SKM-1 treated with dmso at 0.1 percent for 144 hours (cell line): ENCODE results near the gene KRTAP22-1.

Experiments used
- DNase-seq: peaks from one replicate; lab custom pipeline; 2025; ENCODE audit not compliant: unreplicated experiment; lab: John Stamatoyannopoulos, UW

The KRTAP22-1 gene

DNA sequence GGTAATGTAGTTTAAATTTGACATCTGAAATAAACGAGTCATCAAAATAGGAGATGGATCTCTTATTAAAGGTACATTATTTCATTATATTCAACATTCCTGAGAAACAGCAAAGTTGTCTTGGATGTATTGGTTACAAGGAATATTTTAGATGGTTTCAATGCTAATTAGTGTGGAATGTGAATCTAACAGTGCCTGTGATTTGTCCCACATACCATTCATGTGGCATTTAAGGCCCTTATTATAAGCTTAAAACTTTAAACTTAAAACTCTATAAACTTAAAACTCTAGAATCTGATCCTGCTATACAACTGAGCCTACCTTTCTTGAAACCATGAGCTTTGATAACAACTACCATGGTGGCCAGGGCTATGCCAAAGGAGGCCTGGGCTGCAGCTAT, at the start of gene KRTAP22-1:
TSS of gene KRTAP22-1 (plus strand) at position 301 of the 400 bp plus-strand sequence.
- DNase-seq = no peak

DNA sequence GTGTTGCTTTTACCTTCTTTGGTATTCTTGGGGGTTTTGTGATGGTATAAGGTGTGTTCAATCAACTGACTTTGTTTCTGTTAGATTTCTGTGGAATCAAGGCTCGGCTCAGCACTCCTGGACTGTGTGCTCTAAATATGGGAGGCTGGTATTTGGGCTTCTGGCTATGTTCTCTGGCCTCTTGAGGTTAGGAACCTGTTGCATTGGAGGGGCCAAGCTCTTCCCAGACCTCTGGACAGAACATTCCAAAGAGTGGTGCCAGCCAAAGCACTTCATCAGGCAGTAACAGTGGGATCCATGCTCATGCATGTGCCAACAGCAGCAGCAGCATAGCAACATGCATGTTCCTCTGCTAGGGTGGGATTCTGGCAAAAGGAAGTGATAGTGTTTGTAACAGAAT, 48.1 kb upstream of the KRTAP22-1 start:
- DNase-seq = no peak

DNA sequence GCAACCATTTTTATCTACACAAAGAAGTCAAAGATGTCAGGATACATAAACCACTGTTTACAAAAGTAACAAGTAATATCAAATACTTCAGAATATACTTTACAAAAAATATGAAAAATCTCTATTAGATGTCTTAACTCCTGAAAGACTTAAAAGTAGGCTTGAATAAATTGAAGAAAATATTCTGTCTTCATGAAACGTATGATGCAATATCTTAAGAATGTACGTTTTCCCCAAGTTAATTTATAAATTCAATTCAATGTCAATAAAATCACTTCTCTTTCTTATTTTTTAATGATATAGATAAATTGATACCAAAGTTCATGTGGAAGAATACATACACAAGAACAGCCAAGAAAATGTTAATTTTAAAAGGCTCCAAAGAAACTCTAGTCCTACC, 45.8 kb upstream of the KRTAP22-1 start:
- DNase-seq = no peak

DNA sequence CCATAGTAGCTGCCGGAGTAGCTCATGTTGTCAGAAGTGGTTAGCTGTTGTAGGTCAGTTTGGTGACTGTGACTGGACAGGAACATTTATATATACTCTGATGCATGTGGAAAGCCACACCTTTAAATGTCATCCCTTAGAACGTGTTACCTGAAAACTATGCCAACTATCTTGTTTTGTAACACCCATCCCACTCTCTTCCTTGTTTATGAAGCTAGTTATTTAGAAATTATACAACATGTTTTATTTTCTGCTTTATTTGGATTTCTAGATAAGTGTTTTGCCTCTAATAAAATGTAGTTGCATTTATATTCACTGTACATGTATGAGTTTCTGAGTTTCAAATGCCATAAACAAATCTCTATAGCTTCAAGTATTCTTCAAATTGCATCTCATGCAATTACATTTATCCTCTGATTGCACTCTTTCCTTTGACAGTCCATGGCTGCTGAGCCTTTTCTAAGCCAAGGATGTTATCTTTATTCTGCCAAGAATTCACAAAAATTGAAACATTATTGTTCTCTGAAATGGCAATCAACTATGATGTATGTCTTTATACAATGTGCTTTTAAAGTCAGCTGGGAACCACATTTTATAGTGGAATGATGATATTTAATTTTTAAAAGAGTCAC, 39.5 kb upstream of the KRTAP22-1 start, which contains the start of gene KRTAP19-7:
TSS of gene KRTAP19-7 (minus strand) at position 51 of the 632 bp plus-strand sequence. CDS start at position 26, 25 bp downstream.
- no peak for DNase-seq

DNA sequence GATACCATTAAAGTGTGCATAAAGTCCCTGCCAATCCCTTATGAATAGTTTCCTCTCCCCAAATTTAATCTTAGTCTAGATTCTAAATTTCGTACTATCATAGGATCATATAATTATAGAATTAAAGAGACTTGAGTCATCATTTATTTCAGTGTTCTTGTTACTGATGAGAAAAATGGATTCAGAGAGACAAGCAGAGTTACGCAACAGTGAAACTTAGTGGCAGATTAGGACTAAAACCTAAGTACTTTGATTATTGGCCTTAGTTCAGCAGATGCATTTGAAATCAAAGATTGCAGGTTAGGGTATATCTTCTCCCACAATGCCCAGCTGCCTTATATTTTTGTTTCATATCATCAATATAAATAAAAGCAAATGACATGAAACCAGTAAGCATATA, 38.9 kb upstream of the KRTAP22-1 start:
- DNase-seq = no peak

DNA sequence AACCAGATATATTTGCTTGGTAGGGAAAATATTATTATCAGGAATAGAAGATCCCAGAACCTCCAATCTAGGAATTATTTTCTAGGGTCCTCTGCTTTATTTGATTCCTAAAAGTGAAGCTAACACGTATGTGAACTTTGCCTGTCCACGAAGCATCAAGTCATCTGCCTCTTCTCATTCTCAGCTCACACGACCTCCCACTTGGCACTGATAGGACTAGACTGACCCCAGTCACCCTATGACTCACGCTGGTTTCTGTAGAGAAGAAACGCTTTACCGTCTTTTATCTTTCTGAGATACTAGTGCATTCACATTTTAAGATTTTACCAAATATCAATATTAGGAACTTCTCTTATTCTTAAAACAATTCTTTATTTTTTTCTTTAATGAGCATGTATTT, 37.8 kb upstream of the KRTAP22-1 start:
- DNase-seq = no peak

DNA sequence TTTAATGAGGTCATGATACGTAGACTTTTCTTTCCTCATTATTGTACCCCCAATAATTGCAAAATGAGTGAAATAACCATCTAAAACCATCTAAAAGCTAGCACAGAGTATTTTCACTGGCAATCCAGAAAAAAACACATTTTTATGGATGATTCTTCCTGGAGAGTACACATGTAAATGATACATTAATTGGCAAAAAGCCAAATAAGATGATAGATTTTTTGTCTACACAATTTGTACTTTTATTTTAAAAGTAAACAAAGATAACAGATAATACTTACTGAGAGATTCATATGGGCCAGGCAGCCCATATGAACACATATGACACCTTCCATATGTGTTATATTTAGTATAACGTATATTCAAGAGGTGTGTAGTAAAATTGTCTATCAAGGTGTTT, 37.3 kb upstream of the KRTAP22-1 start:
- no peak for DNase-seq

DNA sequence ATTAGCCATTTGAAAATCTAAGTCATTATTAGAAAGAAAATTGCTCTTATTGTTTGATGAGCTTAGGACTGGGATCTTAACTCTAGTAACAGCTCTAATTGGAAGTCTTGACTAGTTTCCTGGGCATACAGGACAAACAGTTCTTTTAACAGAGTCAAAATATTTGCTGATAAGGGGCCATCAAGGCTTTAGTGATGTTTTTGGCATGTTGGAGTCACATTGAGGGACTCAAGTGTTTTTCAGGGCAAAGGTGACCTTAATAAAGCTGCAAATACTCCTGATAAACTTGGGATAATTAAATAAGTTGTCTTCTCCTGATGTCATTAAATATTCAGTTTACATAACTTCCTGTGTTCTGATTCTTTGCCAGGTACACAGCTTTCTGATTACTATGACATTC, 33.3 kb upstream of the KRTAP22-1 start:
- no peak for DNase-seq

DNA sequence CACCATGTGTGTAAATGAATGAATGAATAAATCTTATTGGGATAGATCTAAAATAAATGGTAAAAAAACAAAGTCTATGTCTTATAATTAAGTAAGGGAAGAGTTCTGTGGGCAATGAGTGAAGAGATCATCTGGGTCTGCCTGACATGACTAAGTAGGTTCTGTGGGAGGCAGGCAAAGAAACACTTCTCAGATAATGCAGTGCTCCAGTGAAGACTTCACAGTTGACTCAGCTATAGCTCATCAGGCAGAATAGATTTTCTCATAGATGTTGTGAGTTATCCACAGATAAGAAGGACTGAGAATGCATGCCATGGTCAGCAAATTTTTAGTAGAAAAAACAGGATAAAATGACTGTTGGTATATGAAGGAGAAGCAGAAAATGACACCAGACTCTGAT, 23.1 kb upstream of the KRTAP22-1 start:
- DNase-seq = no peak

DNA sequence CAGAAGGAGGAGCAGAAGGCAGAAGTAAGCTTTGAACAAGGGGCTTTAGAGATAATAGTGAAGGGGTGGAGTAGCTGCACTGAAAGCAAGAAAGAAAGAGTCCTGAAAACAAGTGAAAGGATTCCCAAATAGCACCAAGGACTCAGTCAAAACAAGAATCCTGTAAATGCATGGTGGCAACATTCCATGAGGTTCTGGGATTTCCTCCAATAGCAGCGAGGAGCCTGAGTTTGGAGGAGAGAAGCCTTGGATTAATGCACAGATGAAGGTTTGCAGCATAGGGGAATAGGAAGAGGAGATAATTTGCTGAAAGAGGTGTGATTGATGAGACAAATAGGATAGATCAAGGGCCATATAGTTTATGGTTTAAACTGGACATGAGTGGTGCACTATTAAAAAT, 21.5 kb upstream of the KRTAP22-1 start:
- DNase-seq = no peak

DNA sequence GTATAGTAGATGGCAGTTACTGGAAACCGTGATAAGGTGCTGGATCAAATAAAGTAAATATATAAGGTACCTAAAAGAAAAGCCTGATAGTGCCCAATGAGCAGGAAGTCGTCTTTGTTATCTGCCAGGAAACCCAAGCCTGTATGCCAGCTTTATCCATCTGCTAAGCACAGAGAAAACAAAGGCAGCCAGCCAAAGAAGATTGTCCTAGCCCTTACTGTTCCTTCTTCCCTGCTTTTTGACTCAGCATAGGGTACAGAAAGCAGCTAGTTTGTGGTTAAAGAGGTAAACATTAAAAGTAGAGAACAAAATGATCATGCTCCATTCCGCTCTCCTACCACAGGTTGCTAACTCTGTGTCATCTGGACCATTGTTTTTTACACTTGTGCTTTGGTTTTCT, 20.8 kb upstream of the KRTAP22-1 start:
- DNase-seq = no peak

DNA sequence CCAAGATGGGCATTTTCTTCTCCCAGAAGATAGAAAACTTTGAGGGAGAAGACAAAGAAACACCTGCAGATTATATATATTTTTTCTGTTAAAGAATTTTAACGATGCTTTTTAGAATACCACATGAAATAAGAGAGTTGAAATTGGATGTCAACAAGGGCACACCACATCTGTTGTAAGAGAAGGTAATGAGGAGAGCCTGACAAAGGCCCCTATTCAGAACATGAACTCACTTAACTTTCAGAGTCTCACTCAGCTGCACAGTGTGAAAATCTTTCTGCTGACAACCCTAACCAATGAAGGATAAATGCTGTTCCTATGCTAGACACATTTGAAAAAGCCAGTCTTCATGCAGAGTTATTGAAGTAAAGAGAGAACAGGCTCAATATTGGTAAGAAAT, 18.0 kb upstream of the KRTAP22-1 start:
- no peak for DNase-seq

DNA sequence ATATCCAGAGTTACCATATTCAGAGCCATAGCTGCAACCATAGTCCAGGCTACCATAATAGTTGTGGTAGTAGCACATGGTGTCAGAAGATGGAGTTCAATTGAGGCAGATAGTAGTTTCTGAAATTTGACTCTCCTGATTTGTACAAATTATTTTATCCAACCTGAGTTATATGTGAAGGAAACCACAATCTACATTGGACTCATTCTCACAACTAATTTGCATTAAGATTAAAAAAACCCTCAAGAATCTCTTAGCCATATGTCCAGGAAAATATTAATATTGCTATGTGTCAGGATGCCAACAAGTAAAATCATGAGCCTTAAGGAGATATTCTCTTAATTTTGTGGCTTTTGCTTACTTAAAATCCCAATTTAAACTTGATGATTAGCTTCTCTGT, 10.6 kb upstream of the KRTAP22-1 start, which contains the start of gene KRTAP22-2:
TSS of gene KRTAP22-2 (minus strand) at position 101 of the 400 bp plus-strand sequence.
- no peak for DNase-seq

DNA sequence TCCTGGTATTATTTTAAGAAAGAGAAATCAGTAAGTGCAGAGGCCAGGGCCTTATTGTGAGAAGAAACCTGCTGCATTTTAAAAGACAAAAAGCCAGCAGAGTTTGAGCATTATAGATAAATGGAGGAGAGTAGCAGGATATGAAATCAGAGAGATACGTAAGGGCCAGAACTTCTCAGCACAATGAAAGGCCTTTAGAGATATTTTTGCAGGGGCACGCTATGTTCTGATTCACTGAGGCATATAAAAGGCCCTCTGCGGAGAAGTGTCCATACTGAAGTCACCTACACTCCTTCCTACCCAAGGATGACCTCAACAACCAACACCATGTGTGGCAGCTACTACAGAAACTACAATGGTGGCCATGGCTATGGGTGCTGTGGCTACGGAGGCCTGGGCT, 8.7 kb upstream of the KRTAP22-1 start, which contains the start of gene KRTAP6-3:
TSS of gene KRTAP6-3 (plus strand) at position 301 of the 400 bp plus-strand sequence. CDS start at position 307, 6 bp downstream.
- DNase-seq = no peak

DNA sequence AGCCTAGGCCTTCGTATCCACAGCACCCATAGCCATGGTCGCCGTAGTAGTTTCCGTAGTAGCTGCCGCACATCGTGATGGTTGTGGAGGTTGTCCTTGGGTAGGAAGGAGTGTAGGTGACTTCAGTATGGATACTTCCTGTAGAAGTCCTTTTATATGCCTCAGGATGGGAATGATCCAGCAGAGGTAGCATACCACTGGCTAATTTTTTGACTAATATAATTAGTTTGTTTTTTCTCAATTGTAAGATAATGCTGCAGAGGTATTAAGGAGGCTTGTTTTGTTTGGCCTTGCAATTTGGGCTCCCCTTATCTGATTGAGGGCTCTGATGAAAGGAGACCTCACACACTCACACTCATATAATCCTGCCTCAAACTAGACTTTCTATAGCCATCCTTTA, 2.1 kb upstream of the KRTAP22-1 start, which contains the start of gene KRTAP6-2:
TSS of gene KRTAP6-2 (minus strand) at position 101 of the 400 bp plus-strand sequence. CDS start at position 73, 28 bp downstream.
- DNase-seq = no peak

DNA sequence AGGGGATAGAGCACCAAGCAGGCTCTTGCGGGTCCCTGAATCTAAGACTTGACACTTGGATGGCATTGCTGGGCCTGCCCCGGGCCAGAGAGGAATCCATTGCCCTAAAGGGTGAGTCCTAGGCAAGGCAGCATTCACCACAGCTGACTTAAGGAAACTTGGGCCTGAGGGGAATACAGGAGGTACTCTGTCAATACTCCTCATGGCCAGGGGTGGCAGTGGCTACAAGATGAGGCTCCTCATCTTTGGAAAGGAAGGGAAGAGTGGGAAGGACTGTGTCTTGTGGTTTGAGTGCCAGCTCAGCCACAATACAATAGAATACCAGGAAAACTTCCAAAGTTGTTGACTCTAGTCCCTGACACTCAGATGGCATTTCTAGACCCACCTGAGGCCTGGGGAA, 5.1 kb downstream of the KRTAP22-1 start:
- no peak for DNase-seq

DNA sequence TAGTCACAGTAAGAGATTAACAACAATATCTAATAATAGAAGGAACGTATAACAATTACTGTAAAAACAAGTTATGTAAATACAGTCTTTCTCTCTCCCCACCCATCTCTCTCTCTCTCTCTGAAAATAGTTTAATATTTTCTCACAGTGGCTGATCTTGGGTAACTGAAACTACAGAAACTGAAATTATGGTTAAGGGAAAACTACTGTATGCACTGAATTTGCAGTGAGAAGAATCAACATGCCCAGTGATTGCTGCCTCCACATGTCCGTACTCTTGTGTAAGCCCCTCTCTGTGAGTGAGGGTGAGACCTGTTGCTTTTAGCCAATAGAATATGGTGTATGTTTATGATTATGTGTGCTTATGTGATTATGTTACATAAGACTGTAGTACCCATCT, 11.2 kb downstream of the KRTAP22-1 start:
- DNase-seq = no peak

DNA sequence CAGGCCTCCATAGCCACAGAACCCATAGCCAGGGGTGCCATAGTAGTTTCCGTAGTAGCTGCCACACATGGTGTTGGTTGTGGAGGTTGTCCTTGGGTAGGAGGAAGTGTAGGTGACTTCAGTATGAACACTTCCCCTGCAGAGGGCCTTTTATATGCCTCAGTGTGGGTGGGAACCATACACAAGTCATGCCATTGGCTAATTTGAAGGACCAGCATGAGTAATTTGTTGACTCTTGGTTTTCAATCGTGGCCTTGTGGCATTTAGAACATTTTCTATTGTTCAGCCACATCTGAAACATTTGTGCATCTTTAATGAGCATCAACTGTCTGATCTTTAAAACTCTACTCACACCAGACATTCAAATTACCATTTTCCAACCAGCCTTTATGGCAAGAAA, 12.9 kb downstream of the KRTAP22-1 start, which contains the start of gene KRTAP6-1:
TSS of gene KRTAP6-1 (minus strand) at position 95 of the 400 bp plus-strand sequence. CDS start at position 69, 26 bp downstream.
- no peak for DNase-seq

DNA sequence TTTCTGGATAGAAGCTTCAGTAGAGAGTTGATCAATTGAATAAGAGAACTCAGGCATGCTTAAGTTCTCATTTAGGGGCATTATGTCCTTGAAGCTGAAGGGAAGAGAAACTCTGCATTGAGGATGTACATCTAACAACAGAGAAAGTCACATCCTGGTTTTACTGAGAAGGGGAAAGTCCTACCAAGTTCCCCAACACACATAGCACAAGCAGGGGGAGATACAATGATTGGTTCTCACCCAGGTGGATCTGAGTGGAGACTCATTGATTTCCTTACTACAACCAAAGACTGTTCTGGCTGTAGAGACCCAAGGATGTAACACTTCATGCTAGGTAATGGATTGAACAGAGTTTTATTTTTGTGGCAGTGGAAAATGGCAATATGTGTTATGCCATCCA, 14.3 kb downstream of the KRTAP22-1 start:
- no peak for DNase-seq

DNA sequence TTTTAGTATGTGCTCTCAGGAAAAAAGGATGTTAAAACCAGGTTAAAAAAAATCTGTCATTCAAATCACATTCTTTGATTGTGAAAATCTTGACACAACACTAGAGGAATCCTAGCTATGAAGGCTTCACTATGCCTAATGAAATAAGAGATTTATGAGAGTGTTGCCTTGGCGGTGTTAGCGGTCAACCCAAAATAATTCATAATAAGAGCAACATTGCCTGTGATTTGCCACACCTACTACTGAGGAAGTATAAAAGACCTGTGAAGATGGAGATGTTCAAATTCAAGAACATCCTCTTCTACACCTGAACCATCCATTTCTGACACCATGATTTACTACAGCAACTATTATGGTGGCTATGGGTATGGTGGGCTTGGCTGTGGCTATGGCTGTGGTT, 15.2 kb downstream of the KRTAP22-1 start, which contains the start of gene KRTAP20-1:
TSS of gene KRTAP20-1 (plus strand) at position 301 of the 400 bp plus-strand sequence. CDS start at position 331, 30 bp downstream.
- no peak for DNase-seq

DNA sequence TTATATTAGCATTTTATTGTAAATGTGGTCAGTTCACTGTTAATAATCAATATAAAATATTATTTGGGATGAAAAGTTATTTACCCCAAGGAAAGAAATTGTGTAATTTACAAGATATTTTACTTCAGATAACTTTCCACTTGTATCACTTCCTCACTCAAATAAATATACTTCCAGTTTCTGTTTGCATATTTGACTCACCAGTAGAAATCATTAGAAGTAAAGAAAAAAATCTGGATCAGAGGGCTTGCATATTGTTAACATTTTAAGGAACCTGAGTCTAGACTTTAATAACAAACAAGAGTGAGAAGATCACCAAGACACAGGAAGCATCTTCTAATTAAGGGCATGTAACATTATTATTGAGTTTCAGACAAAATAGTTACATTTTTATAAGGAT, 19.2 kb downstream of the KRTAP22-1 start:
- DNase-seq = no peak

DNA sequence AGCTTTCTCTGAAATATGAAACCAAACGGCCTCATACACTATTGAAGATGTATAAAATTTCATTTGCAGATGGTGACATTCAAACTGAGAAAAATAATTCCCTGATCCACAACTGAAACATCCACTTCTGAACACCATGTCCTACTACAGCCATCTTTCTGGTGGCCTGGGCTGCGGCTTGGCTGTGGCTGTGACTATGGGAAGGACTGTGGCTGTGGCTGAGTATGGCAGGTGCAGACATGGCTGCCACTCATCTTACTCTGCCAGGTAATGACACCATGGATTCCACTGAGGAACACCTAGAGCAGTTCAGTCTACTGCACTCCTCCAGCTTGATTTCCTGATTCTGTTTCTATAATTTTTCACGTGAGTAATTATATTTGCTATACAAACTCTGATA, 19.6 kb downstream of the KRTAP22-1 start, which contains the start of gene KRTAP20-4:
TSS of gene KRTAP20-4 (plus strand) at position 106 of the 400 bp plus-strand sequence.
- DNase-seq = no peak

DNA sequence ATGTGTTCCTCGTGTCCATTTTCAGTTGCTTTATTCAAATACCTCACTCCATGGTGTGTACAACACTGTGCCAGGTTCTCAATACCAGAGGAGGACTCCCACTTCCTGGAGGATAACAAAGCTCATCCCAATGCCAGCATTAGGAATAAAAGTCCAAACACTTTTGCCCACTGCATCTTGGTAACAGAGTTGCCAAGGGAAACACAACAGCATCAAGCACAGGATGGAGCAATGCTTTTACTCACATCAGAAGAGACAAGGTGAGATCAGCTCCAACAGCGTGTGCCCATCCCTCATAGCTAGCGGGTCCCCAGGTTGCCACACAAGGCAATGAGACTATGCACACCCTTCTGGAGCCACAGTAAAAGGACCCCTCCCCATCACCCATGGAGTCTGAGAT, 22.5 kb downstream of the KRTAP22-1 start:
- DNase-seq = no peak
